H1 (cell line): ENCODE results near the gene BDKRB1. TPM values are rescaled to one million over a fixed set of nuclear protein-coding genes. Genes with fewer than 3 reads are reported as not detected.

Experiments
- CTCF ChIA-PET: fragments of 300-600 bp; sonication (Branson Sonifier 250); formaldehyde crosslinking; loops from one replicate; lab custom pipeline; 2021; ENCODE audit not compliant: partially characterized antibody; lab: Charles Lee
- POLR2A ChIA-PET: fragments of 300-600 bp; sonication (Branson Sonifier 250); formaldehyde crosslinking; loops from one replicate; lab custom pipeline; 2021; ENCODE audit warnings: inconsistent platforms; ENCODE audit not compliant: partially characterized antibody; lab: Charles Lee
- DNase-seq, 2 experiments: peaks; one replicate each; pipeline versions ENCODE4 v3.0.0 to v3.0.0-alpha.2; 2010 to 2022; ENCODE audit warnings: low spot score in 2 of 2, low read depth in 1 of 2, mixed read lengths in 1 of 2
- FAIRE-seq: peaks from 2 replicates; lab custom pipeline; 2011; peaks lifted over from hg19 to GRCh38; lab: Jason Lieb, UNC
- H2AFZ ChIP-seq: 2 replicates; pipeline ENCODE4 v1.8.1; 2012; ENCODE audit warnings: low read length, inconsistent platforms
- H2AK5ac ChIP-seq: 2 replicates; pipeline ENCODE4 v1.6.1; 2013; ENCODE audit warnings: low read depth, low read length
- H2BK120ac ChIP-seq: replicated peaks from 2 replicates; pipeline ENCODE3; 2013; ENCODE audit warnings: low read depth, low read length, inconsistent platforms
- H2BK12ac ChIP-seq: 2 replicates; pipeline ENCODE4 v1.6.1; 2013; ENCODE audit warnings: low read depth, low read length
- H2BK15ac ChIP-seq: 2 replicates; pipeline ENCODE4 v1.6.1; 2013; ENCODE audit warnings: low read length
- H2BK20ac ChIP-seq: 2 replicates; pipeline ENCODE4 v1.6.1; 2013; ENCODE audit warnings: low read length
- H2BK5ac ChIP-seq: 2 replicates; pipeline ENCODE4 v1.6.1; 2013; ENCODE audit warnings: low read depth, low read length
- H3K14ac ChIP-seq: 2 replicates; pipeline ENCODE4 v1.6.1; 2013; ENCODE audit warnings: inconsistent platforms; ENCODE audit not compliant: insufficient read length
- H3K18ac ChIP-seq: 2 replicates; pipeline ENCODE4 v1.6.1; 2013; ENCODE audit warnings: low read length; ENCODE audit errors: extremely low read depth
- H3K23ac ChIP-seq: 2 replicates; pipeline ENCODE4 v1.6.1; 2013; ENCODE audit warnings: inconsistent platforms; ENCODE audit not compliant: insufficient read length
- H3K23me2 ChIP-seq: 2 replicates; pipeline ENCODE4 v1.6.1; 2013; ENCODE audit warnings: low read depth, low read length
- H3K27ac ChIP-seq: 2 replicates; pipeline ENCODE4 v1.6.1; 2011; ENCODE audit warnings: low read depth, low read length, inconsistent platforms
- H3K27me3 ChIP-seq, 4 experiments: replicated peaks in 1 of 4; 1 replicate in 1 of 4; 2 replicates in 3 of 4; pipeline versions ENCODE4 v1.6.1 to v1.8.1; 2011 to 2013; ENCODE audit warnings: low read length in 3 of 4, mild to moderate bottlenecking in 3 of 4, inconsistent platforms in 2 of 4, mixed read lengths in 2 of 4, moderate library complexity in 1 of 4; ENCODE audit not compliant: control insufficient read depth in 3 of 4, insufficient read depth in 3 of 4; ENCODE audit errors: extremely low read depth in 1 of 4
- H3K36me3 ChIP-seq, 4 experiments: 2 replicates each; pipeline versions ENCODE4 v1.6.1 to v1.8.1; 2011 to 2013; ENCODE audit warnings: mild to moderate bottlenecking in 4 of 4, low read length in 3 of 4, moderate library complexity in 2 of 4, control low read depth in 1 of 4, inconsistent platforms in 1 of 4; ENCODE audit not compliant: insufficient read depth in 4 of 4, control insufficient read depth in 2 of 4
- H3K4ac ChIP-seq: replicated peaks from 2 replicates; pipeline ENCODE3; 2013; ENCODE audit warnings: low read length, low read depth, mixed read lengths, inconsistent platforms; ENCODE audit not compliant: insufficient read length
- H3K4me1 ChIP-seq, 4 experiments: replicated peaks in 1 of 4; 1 replicate in 1 of 4; 2 replicates in 3 of 4; pipeline versions ENCODE4 v1.6.1 to v1.8.1; 2011 to 2013; ENCODE audit warnings: low read length in 3 of 4, inconsistent platforms in 2 of 4, mixed read lengths in 1 of 4; ENCODE audit not compliant: insufficient read depth in 4 of 4, control insufficient read depth in 3 of 4
- H3K4me2 ChIP-seq, 2 experiments: 2 replicates each; pipeline versions ENCODE4 v1.6.1 to v1.8.1; 2011 to 2013; ENCODE audit warnings: low read depth in 2 of 2, low read length in 2 of 2, control low read depth in 1 of 2, inconsistent platforms in 1 of 2, mild to moderate bottlenecking in 1 of 2; ENCODE audit not compliant: insufficient read depth in 1 of 2
- H3K4me3 ChIP-seq, 4 experiments: fragments of 200-600, 300-600 bp in 1 of 4; sonication (generic), shearing (Covaris generic), sonication (Bioruptor Twin) in 1 of 4; 2 replicates each; pipeline versions ENCODE4 v1.5.1 to v1.8.1; 2011 to 2016; ENCODE audit warnings: low read length in 4 of 4, low read depth in 3 of 4, control low read depth in 2 of 4, inconsistent platforms in 2 of 4, mild to moderate bottlenecking in 2 of 4, mixed read lengths in 1 of 4, moderate library complexity in 1 of 4; ENCODE audit not compliant: insufficient read depth in 2 of 4; ENCODE audit errors: extremely low read depth in 1 of 4
- H3K56ac ChIP-seq: replicated peaks from 2 replicates; pipeline ENCODE3; 2013; ENCODE audit warnings: low read depth, mild to moderate bottlenecking, mixed read lengths, low read length, inconsistent platforms; ENCODE audit not compliant: insufficient read length
- H3K79me1 ChIP-seq: 2 replicates; pipeline ENCODE4 v1.6.1; 2013; ENCODE audit warnings: low read depth, low read length, control low read depth
- H3K79me2 ChIP-seq, 2 experiments: 2 replicates each; pipeline versions ENCODE4 v1.6.1 to v1.8.1; 2012 to 2013; ENCODE audit warnings: low read length in 2 of 2, mild to moderate bottlenecking in 2 of 2, inconsistent platforms in 1 of 2; ENCODE audit not compliant: insufficient read depth in 2 of 2, control insufficient read depth in 1 of 2
- H3K9ac ChIP-seq, 4 experiments: replicated peaks in 1 of 4; 1 replicate in 1 of 4; 2 replicates in 3 of 4; pipeline versions ENCODE4 v1.6.1 to v1.8.1; 2011 to 2013; ENCODE audit warnings: low read depth in 3 of 4, low read length in 3 of 4, control low read depth in 2 of 4, mild to moderate bottlenecking in 2 of 4, moderate library complexity in 2 of 4, inconsistent platforms in 1 of 4; ENCODE audit errors: extremely low read depth in 1 of 4
- H3K9me3 ChIP-seq, 2 experiments: 2 replicates each; pipeline versions ENCODE4 v1.6.1 to v1.8.1; 2012 to 2013; ENCODE audit warnings: mild to moderate bottlenecking in 2 of 2, moderate library complexity in 2 of 2, control low read depth in 1 of 2, inconsistent platforms in 1 of 2, low read depth in 1 of 2, low read length in 1 of 2, mixed read lengths in 1 of 2; ENCODE audit not compliant: insufficient read depth in 2 of 2
- H4K20me1 ChIP-seq, 2 experiments: replicated peaks in 1 of 2; 2 replicates each; pipeline versions ENCODE3 to v1.8.1; 2011 to 2013; ENCODE audit warnings: inconsistent platforms in 2 of 2, low read length in 2 of 2, mild to moderate bottlenecking in 1 of 2; ENCODE audit not compliant: insufficient read depth in 2 of 2, control insufficient read depth in 1 of 2
- H4K5ac ChIP-seq: 2 replicates; pipeline ENCODE4 v1.6.1; 2013; ENCODE audit warnings: low read length, low read depth, mixed read lengths, inconsistent platforms; ENCODE audit not compliant: insufficient read length
- H4K8ac ChIP-seq: 2 replicates; pipeline ENCODE4 v1.8.0; 2013; ENCODE audit warnings: mild to moderate bottlenecking, moderate library complexity, low read length, inconsistent platforms; ENCODE audit not compliant: insufficient read depth; ENCODE audit errors: extremely low read depth
- H4K91ac ChIP-seq: replicated peaks from 2 replicates; pipeline ENCODE3; 2013; ENCODE audit warnings: low read length, mixed read lengths, inconsistent platforms; ENCODE audit not compliant: insufficient read length
- BACH1 ChIP-seq: IDR thresholded peaks from 2 replicates; pipeline ENCODE4 v1.6.1; 2012; ENCODE audit warnings: low read length, improper control_type of control experiment
- BCL11A ChIP-seq, 2 experiments: IDR thresholded peaks; one replicate each; pipeline ENCODE4 v1.6.1; 2011; ENCODE audit warnings: low read depth in 2 of 2, low read length in 2 of 2, mild to moderate bottlenecking in 2 of 2
- CBX8 ChIP-seq: fragments of 300-800, 300-1000 bp; sonication (generic); IDR thresholded peaks from 2 replicates; pipeline ENCODE4 v1.7.1; 2016; ENCODE audit warnings: low read depth, low read length, borderline replicate concordance
- EZH2 ChIP-seq: fragments of 200-600 bp; sonication (generic); IDR thresholded peaks from 2 replicates; pipeline ENCODE4 v1.7.1; 2012; ENCODE audit warnings: low read depth, mild to moderate bottlenecking, moderate library complexity, low read length, inconsistent platforms; ENCODE audit not compliant: severe bottlenecking
- POU5F1 ChIP-seq: IDR thresholded peaks from 2 replicates; pipeline ENCODE4 v1.6.1; 2011; ENCODE audit warnings: low read depth, mild to moderate bottlenecking, low read length, moderate library complexity
- SAP30 ChIP-seq: fragments of 300-600 bp; sonication (generic); IDR thresholded peaks from 2 replicates; pipeline ENCODE4 v1.7.1; 2012; ENCODE audit warnings: low read length, moderate library complexity, mild to moderate bottlenecking, inconsistent platforms; ENCODE audit not compliant: insufficient read depth, insufficient replicate concordance
- SUZ12 ChIP-seq: fragments of 200-600 bp; sonication (generic); IDR thresholded peaks from 2 replicates; pipeline ENCODE4 v1.6.1; 2012; ENCODE audit warnings: mild to moderate bottlenecking, inconsistent platforms, low read length, moderate library complexity, mixed read lengths
- WGBS, 2 experiments: shearing (Covaris generic) in 1 of 2; methylation state at CpG; one replicate each; pipeline versions ENCODE4 v1.1.6 to v1.1.7; 2013 to 2015; ENCODE audit warnings: low lambda C conversion rate in 2 of 2, mixed read lengths in 2 of 2, inconsistent platforms in 1 of 2, low coverage in 1 of 2, missing lambda C conversion rate in 1 of 2; ENCODE audit not compliant: insufficient replicate concordance in 2 of 2, insufficient coverage in 1 of 2, insufficient read length in 1 of 2; ENCODE audit errors: extremely low coverage in 1 of 2, missing lambda C conversion rate in 1 of 2; 5-methylcytosine and 5-hydroxymethylcytosine counted together
- polyA plus RNA-seq, 7 experiments: library from polyadenylated mRNA; depleted of rRNA in 3 of 7; stranded (reverse) in 5 of 7; unstranded in 2 of 7; fragments of >200 nt in 5 of 7; fragments of 200-250 nt in 2 of 7; gene quantifications; 1 replicate in 5 of 7; 2 replicates in 1 of 7; 4 replicates in 1 of 7; pipeline versions ENCODE4 v1.2.1 to v1.2.3, GENCODE V29; 2011 to 2013; ENCODE audit warnings: missing spikeins in 2 of 7, mixed read lengths in 2 of 7
- total RNA-seq: library from RNA; stranded (reverse); fragmentation: NEBNext Ultra II Directional; extraction: Animal tissue kit (Norgen Biotek cat#: 25700); gene quantifications from 2 replicates; pipeline ENCODE4 v1.2.1, GENCODE V29; 2021
- TF ChIP-seq, protein P1 (sequence below): IDR thresholded peaks from 2 replicates; pipeline ENCODE4 v1.6.1; 2012; ENCODE audit warnings: inconsistent platforms

BDKRB1 gene
- total and polyA plus RNA-seq, 2 of the 8 experiments (the other 6 are each of a cell fraction or from before 2014, with no cell fraction given): 0.27 TPM; not detected in 1

DNA sequence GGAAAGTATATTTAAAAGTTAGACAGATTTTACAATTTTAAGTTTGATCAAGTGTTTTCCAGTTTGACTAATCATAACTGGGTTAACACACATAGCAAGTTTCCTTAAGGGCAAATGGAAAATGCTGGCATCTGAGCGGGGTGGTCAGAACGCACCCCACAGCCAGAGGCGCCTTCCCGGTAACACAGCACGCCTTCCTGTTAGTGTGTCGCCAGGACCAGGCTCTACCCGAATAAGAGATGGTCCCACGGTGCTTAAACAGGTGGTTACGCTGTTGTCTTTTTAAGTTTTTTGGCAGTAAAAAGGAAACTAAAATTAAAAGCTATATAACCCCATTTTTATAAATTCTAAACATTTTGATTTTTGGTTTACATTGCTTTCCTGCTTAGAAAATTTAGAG is 28.0 kb downstream of the BDKRB1 start:
- Histone ChIP-seq H3K23me2 (no peaks in the 10 kb centered on the region; the same call in 1 of the 2 replicates), H2AFZ (no peak overlapping the region), H2BK5ac (no peak overlapping the region), H3K23ac (no peak overlapping the region), H4K91ac (no peak overlapping the region), H3K27ac (no peak overlapping the region), H4K20me1 (no peaks in the 10 kb centered on the region), H3K27me3 (no peaks in the 10 kb centered on the region), H4K8ac (no peak overlapping the region), H3K4ac (no peak overlapping the region), H2BK20ac (no peak overlapping the region), H3K4me1 (no peaks in the 10 kb centered on the region), H3K79me1 (no peaks in the 10 kb centered on the region), H2BK120ac (no peak overlapping the region), H3K36me3 (peaks cover 0 to 5% (median 0%) of the 10 kb centered on the region in 4 experiments; a peak in 2 of 8 replicates), H3K79me2 (no peaks in the 10 kb centered on the region), H3K4me3 (no peak overlapping the region), H2AK5ac (no peak overlapping the region), H3K18ac (no peak overlapping the region), H3K14ac (no peak overlapping the region), H2BK15ac (no peak overlapping the region), H4K5ac (no peak overlapping the region), H2BK12ac (no peak overlapping the region), H3K9me3 (no peaks in the 10 kb centered on the region), H3K4me2 (no peak overlapping the region), H3K56ac (no peak overlapping the region), H3K9ac (no peak overlapping the region)
- FAIRE-seq (no peak), DNase-seq (no peak)
- 93% methylated on average over 9 of the region's 9 CpGs; no CpG with 5 or more reads in 1 of the 2 experiments for WGBS, 2 experiments
- no peak for TF ChIP-seq SAP30
- no peak for TF ChIP-seq BCL11A (IDR thresholded peaks at IDR 0.05; ENCODE audit: low read depth in 2 of 2, low read length in 2 of 2)
- TF ChIP-seq, protein P1, sequence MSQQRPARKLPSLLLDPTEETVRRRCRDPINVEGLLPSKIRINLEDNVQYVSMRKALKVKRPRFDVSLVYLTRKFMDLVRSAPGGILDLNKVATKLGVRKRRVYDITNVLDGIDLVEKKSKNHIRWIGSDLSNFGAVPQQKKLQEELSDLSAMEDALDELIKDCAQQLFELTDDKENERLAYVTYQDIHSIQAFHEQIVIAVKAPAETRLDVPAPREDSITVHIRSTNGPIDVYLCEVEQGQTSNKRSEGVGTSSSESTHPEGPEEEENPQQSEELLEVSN: no peak
- no peak for TF ChIP-seq BACH1
- TF ChIP-seq CBX8: no peak
- TF ChIP-seq SUZ12: no peak
- no peak for TF ChIP-seq POU5F1
- TF ChIP-seq EZH2: no peak
- ChIA-PET CTCF (interaction anchor here (1.1 to 3.2 kb wide), 2 partner anchors 8 to 183 kb away, joined by 6 to 18 read pairs; no protein-coding TSS in a partner anchor), POLR2A (no interaction called here)
